Measurements from ENCODE around the gene HYKK.

DNA sequence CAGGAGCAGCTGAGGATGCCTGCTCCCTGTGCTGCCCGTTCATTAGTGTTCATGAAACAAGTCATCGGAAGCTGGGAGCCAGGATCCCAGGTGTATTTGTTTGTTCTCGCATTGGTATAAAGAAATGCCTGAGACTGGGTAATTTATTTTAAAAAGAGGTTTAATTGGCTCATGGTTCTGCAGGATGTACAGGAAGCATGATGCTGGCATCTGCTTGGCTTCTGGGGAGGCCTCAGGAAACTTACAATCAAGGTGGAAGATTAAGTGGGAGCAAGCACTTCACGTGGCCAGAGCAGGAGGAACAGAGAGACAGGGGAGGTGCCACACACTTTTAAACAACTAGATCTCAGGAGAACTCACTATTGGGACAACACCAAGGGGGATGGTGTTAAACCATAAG lies 5.5 kb upstream of the HYKK start:
- TF ChIP-seq EP300 (IDR thresholded peaks at IDR 0.05): no peak
- TF ChIP-seq, protein P1, sequence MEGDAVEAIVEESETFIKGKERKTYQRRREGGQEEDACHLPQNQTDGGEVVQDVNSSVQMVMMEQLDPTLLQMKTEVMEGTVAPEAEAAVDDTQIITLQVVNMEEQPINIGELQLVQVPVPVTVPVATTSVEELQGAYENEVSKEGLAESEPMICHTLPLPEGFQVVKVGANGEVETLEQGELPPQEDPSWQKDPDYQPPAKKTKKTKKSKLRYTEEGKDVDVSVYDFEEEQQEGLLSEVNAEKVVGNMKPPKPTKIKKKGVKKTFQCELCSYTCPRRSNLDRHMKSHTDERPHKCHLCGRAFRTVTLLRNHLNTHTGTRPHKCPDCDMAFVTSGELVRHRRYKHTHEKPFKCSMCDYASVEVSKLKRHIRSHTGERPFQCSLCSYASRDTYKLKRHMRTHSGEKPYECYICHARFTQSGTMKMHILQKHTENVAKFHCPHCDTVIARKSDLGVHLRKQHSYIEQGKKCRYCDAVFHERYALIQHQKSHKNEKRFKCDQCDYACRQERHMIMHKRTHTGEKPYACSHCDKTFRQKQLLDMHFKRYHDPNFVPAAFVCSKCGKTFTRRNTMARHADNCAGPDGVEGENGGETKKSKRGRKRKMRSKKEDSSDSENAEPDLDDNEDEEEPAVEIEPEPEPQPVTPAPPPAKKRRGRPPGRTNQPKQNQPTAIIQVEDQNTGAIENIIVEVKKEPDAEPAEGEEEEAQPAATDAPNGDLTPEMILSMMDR (IDR thresholded peaks at IDR 0.05): no peak
- no peak for TF ChIP-seq POLR2A (IDR thresholded peaks at IDR 0.05)
